SK-N-SH (cell line): Measurements from ENCODE around the gene GAP43. TPM values are rescaled to one million over a fixed set of nuclear protein-coding genes. Genes with fewer than 3 reads are reported as not detected.

Experiments used
- CTCF ChIA-PET: fragments of 300-600, 350-600 bp; formaldehyde crosslinking; extraction: SDS; loops from one replicate; lab custom pipeline; 2021; lab: Yijun Ruan, JAX
- POLR2A ChIA-PET: fragments of 350-600 bp; sonication (Branson Sonifier 250); formaldehyde crosslinking; extraction: SDS; loops from one replicate; lab custom pipeline; 2020; ENCODE audit warnings: antibody characterized with exemption, inconsistent platforms; lab: Yijun Ruan, JAX
- DNase-seq: peaks from one replicate; pipeline ENCODE4 v3.0.0; 2012
- H2AFZ ChIP-seq: fragments of 200-600 bp; sonication (generic); 2 replicates; pipeline ENCODE4 v1.8.1; 2016; ENCODE audit warnings: antibody characterized with exemption, mild to moderate bottlenecking, low read depth
- H3F3A ChIP-seq: fragments of 200-600 bp; sonication (generic); replicated peaks from 2 replicates; pipeline ENCODE3; 2016; ENCODE audit warnings: antibody characterized with exemption, mild to moderate bottlenecking; ENCODE audit not compliant: insufficient read depth
- H3K27ac ChIP-seq, 2 experiments: fragments of 200-500 bp in 1 of 2; fragments of 200-600 bp in 1 of 2; sonication (Bioruptor generic) in 1 of 2; sonication (generic), shearing (Covaris generic) in 1 of 2; 2 replicates each; pipeline versions ENCODE4 v1.5.1 to v1.6.1; 2014 to 2016; ENCODE audit warnings: low read depth in 2 of 2, inconsistent platforms in 1 of 2, low read length in 1 of 2, mild to moderate bottlenecking in 1 of 2, mixed read lengths in 1 of 2
- H3K27me3 ChIP-seq: fragments of 200-600 bp; sonication (generic), shearing (Covaris generic); 2 replicates; pipeline ENCODE4 v1.6.1; 2016; ENCODE audit warnings: mixed run types; ENCODE audit not compliant: insufficient read depth
- H3K36me3 ChIP-seq, 2 experiments: fragments of 200-500 bp in 1 of 2; fragments of 200-600 bp in 1 of 2; sonication (Bioruptor generic) in 1 of 2; sonication (generic) in 1 of 2; replicated peaks in 1 of 2; 2 replicates each; pipeline versions ENCODE3 to v1.5.1; 2014 to 2016; ENCODE audit warnings: low read length in 1 of 2, mild to moderate bottlenecking in 1 of 2; ENCODE audit not compliant: insufficient read depth in 2 of 2, control insufficient read depth in 1 of 2
- H3K4me1 ChIP-seq, 2 experiments: fragments of 200-500 bp in 1 of 2; fragments of 200-600 bp in 1 of 2; sonication (Bioruptor generic) in 1 of 2; sonication (generic), shearing (Covaris generic) in 1 of 2; 2 replicates each; pipeline versions ENCODE4 v1.5.1 to v1.6.1; 2014 to 2016; ENCODE audit warnings: low read depth in 1 of 2, low read length in 1 of 2, mixed run types in 1 of 2; ENCODE audit not compliant: insufficient read depth in 2 of 2, control insufficient read depth in 1 of 2
- H3K4me2 ChIP-seq: fragments of 200-600 bp; sonication (generic), shearing (Covaris generic); 2 replicates; pipeline ENCODE4 v1.6.1; 2017; ENCODE audit warnings: mixed run types
- H3K4me3 ChIP-seq, 2 experiments: fragments of 200-500 bp in 1 of 2; fragments of 200-600 bp in 1 of 2; sonication (Bioruptor generic) in 1 of 2; sonication (generic), shearing (Covaris generic) in 1 of 2; 2 replicates each; pipeline versions ENCODE4 v1.5.1 to v1.8.1; 2014 to 2016; ENCODE audit warnings: low read depth in 2 of 2, inconsistent platforms in 1 of 2, low read length in 1 of 2, mild to moderate bottlenecking in 1 of 2, mixed read lengths in 1 of 2, moderate library complexity in 1 of 2
- H3K79me2 ChIP-seq: fragments of 200-600 bp; sonication (generic); 2 replicates; pipeline ENCODE4 v1.8.1; 2017; ENCODE audit warnings: mild to moderate bottlenecking; ENCODE audit not compliant: insufficient read depth
- H3K9ac ChIP-seq: fragments of 200-600 bp; sonication (generic); 2 replicates; pipeline ENCODE4 v1.6.1; 2017; ENCODE audit warnings: mixed run types
- H3K9me2 ChIP-seq: fragments of 200-600 bp; sonication (generic); 2 replicates; pipeline ENCODE4 v1.6.1; 2017; ENCODE audit warnings: mixed run types
- H3K9me3 ChIP-seq: fragments of 200-600 bp; sonication (generic); 2 replicates; pipeline ENCODE4 v1.6.1; 2017; ENCODE audit warnings: mixed run types, mild to moderate bottlenecking, moderate library complexity
- H4K20me1 ChIP-seq: fragments of 200-600 bp; sonication (generic); 2 replicates; pipeline ENCODE4 v1.6.1; 2017; ENCODE audit warnings: mild to moderate bottlenecking, mixed run types; ENCODE audit not compliant: insufficient read depth
- CHD2 ChIP-seq: fragments of 150-350 bp; IDR thresholded peaks from 2 replicates; pipeline ENCODE4 v1.6.1; 2018; ENCODE audit warnings: low read length; ENCODE audit not compliant: partially characterized antibody
- EP300 ChIP-seq, 2 experiments: IDR thresholded peaks; 2 replicates each; pipeline versions ENCODE4 v1.4.0 to v1.6.1; 2012; ENCODE audit warnings: borderline replicate concordance in 1 of 2, low read depth in 1 of 2, low read length in 1 of 2
- FOSL2 ChIP-seq: IDR thresholded peaks from 2 replicates; pipeline ENCODE4 v1.4.0; 2012; ENCODE audit warnings: low read depth, mild to moderate bottlenecking, moderate library complexity, borderline replicate concordance
- JUND ChIP-seq: IDR thresholded peaks from 2 replicates; pipeline ENCODE4 v1.4.0; 2012
- MXI1 ChIP-seq: IDR thresholded peaks from 2 replicates; pipeline ENCODE4 v1.6.1; 2012; ENCODE audit warnings: mild to moderate bottlenecking, low read depth, low read length, improper control_type of control experiment
- NFIC ChIP-seq: IDR thresholded peaks from 2 replicates; pipeline ENCODE4 v1.4.0; 2012; ENCODE audit warnings: borderline replicate concordance
- NRF1 ChIP-seq: IDR thresholded peaks from 2 replicates; pipeline ENCODE4 v1.6.1; 2012; ENCODE audit warnings: low read depth, mild to moderate bottlenecking, low read length
- POLR2AphosphoS5 ChIP-seq: IDR thresholded peaks from 2 replicates; pipeline ENCODE4 v1.6.1; 2012; ENCODE audit warnings: low read depth, low read length
- RAD21 ChIP-seq: IDR thresholded peaks from 2 replicates; pipeline ENCODE4 v1.6.1; 2012; ENCODE audit warnings: mild to moderate bottlenecking, low read length
- SIN3A ChIP-seq: IDR thresholded peaks from 2 replicates; pipeline ENCODE4 v1.6.1; 2012; ENCODE audit warnings: low read depth, mild to moderate bottlenecking, low read length, moderate library complexity, borderline replicate concordance
- SMC3 ChIP-seq: IDR thresholded peaks from 2 replicates; pipeline ENCODE4 v1.6.1; 2012; ENCODE audit warnings: low read depth, low read length, improper control_type of control experiment
- TAF1 ChIP-seq: IDR thresholded peaks from 2 replicates; pipeline ENCODE4 v1.6.1; 2012; ENCODE audit warnings: low read depth, mild to moderate bottlenecking, low read length, moderate library complexity, borderline replicate concordance
- TEAD4 ChIP-seq: IDR thresholded peaks from 2 replicates; pipeline ENCODE4 v1.4.0; 2012; ENCODE audit warnings: mild to moderate bottlenecking, borderline replicate concordance; ENCODE audit not compliant: insufficient read depth
- WGBS: methylation state at CpG from one replicate; pipeline ENCODE4 v1.1.6; 2017; ENCODE audit warnings: low lambda C conversion rate; 5-methylcytosine and 5-hydroxymethylcytosine counted together
- polyA plus RNA-seq, 3 experiments: library from polyadenylated mRNA; depleted of rRNA; stranded (reverse); fragments of >200 nt; gene quantifications; 2 replicates each; pipeline ENCODE4 v1.2.3, GENCODE V29; 2012
- TF ChIP-seq, protein P1 (sequence below): IDR thresholded peaks from 2 replicates; pipeline ENCODE4; 2012
- TF ChIP-seq, protein P2 (sequence below): fragments of 150-350 bp; IDR thresholded peaks from 2 replicates; pipeline ENCODE4 v1.6.1; 2016; ENCODE audit warnings: mild to moderate bottlenecking, low read depth, low read length

Gene GAP43
- polyA plus RNA-seq, 1 of the 3 experiments (the other 2 are of a cell fraction) = 14.0 TPM

DNA sequence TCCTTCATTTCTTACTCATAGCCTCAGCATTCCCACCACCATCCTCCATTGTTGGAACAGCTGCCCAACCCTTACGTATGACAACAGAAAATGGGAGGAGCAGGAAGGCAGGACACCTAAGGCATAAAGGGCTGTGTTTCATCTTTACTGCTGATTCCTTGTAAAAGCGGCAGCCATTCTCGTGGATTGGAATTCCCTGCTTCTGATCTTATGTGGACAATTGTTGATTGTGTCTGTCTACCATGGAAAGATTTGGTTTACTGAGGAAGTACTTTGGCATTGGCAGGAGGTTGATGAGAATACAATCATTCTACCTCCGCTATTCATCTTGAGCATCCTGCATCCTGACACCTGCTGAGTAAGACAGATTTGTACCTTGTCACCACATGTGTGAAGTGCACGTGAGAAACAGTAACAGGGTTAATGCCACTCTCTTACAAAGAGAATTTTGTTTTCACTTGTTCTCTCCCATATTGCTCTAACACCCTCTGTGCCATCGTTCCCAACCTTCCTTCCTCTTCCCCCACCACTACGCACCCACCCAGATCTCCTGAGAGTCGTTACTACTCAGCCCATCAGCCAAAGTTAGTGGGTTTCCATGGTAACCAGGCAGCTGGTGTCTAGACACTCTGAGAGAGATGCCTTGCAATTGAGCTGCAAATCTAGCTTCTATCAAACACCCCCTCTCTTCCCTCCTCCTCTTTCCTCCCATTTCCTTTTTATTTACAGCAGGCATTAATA is 75.7 kb downstream of the GAP43 start:
- Histone ChIP-seq H3K4me3 (no peak overlapping the region), H4K20me1 (no peaks in the 10 kb centered on the region), H3K27me3 (no peaks in the 10 kb centered on the region), H3K79me2 (no peaks in the 10 kb centered on the region), H3K36me3 (no peaks in the 10 kb centered on the region), H2AFZ (peak overlapping the region; percentile 38; the same call in 1 of the 2 replicates), H3K9me3 (no peaks in the 10 kb centered on the region), H3K9me2 (no peaks in the 10 kb centered on the region), H3K27ac (peak overlapping the region; percentile 44 to 86), H3K4me1 (peaks cover 12 to 32% of the 10 kb centered on the region in 2 experiments; a peak in 3 of 4 replicates), H3K4me2 (no peak overlapping the region), H3K9ac (no peak overlapping the region), H3F3A (peaks cover 6% of the 10 kb centered on the region)
- ChIA-PET CTCF (interaction anchor here (1.1 to 1.5 kb wide), 2 partner anchors 85 to 481 kb away, joined by 3 to 8 read pairs; no protein-coding TSS in a partner anchor), POLR2A (interaction anchor here (1.0 kb wide), 1 partner anchor 14 kb away, joined by 3 read pairs; no protein-coding TSS in a partner anchor)
- WGBS = 62% methylated on average over 8 of the region's 8 CpGs
- DNase-seq = peak; percentile 28
- TF ChIP-seq POLR2AphosphoS5 = no peak
- peak; percentile 9; the same call in 1 of the 2 replicates for TF ChIP-seq MXI1

DNA sequence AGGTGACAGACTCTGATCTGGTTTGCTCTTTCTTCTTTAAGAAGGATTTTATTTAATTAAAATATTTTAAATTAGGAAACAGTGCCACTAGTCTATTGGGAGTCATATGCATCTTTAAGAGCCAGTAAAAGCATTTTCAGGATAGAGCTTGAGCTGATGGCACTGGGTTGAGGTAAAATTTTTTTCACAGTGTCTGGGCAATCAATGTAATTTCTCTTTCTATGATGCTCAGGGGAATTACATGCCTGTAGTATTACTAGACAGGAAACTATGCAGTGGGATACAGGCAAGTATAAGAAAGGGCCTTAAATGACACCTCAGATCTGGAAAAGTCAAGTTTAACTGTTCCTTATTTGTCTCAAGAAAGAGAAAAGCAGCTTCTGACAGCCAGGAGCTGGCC is 76.4 kb downstream of the GAP43 start:
- POLR2A ChIA-PET = interaction anchor here (1.0 kb wide), 1 partner anchor 13 kb away, joined by 3 read pairs; no protein-coding TSS in a partner anchor
- no peaks in the 10 kb centered on the region for H4K20me1 ChIP-seq
- TF ChIP-seq SIN3A (no peak), JUND (no peak), RAD21 (no peak), TEAD4 (no peak), EP300 (IDR thresholded peaks at IDR 0.05; ENCODE audit: borderline replicate concordance in 1 of 2, low read depth in 1 of 2, low read length in 1 of 2) (no peak)
- TF ChIP-seq, protein P1, sequence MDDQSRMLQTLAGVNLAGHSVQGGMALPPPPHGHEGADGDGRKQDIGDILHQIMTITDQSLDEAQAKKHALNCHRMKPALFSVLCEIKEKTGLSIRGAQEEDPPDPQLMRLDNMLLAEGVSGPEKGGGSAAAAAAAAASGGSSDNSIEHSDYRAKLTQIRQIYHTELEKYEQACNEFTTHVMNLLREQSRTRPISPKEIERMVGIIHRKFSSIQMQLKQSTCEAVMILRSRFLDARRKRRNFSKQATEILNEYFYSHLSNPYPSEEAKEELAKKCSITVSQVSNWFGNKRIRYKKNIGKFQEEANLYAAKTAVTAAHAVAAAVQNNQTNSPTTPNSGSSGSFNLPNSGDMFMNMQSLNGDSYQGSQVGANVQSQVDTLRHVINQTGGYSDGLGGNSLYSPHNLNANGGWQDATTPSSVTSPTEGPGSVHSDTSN = no peak
- H3K9me3 ChIP-seq = no peaks in the 10 kb centered on the region
- no peaks in the 10 kb centered on the region for H3K27me3 ChIP-seq
- H3K79me2 ChIP-seq = no peaks in the 10 kb centered on the region
- H3F3A ChIP-seq = peaks cover 6% of the 10 kb centered on the region
- no peaks in the 10 kb centered on the region for H3K9me2 ChIP-seq
- H3K4me2 ChIP-seq = no peak overlapping the region
- no peak for DNase-seq
- H3K27ac ChIP-seq = peak overlapping the region; percentile 44 to 86
- H2AFZ ChIP-seq = peak overlapping the region; percentile 38; the same call in 1 of the 2 replicates
- H3K36me3 ChIP-seq = no peaks in the 10 kb centered on the region
- H3K4me3 ChIP-seq = no peak overlapping the region
- CTCF ChIA-PET = interaction anchor here (0.7 to 1.8 kb wide), 4 partner anchors 9 to 481 kb away, joined by 3 to 8 read pairs (median 4); no protein-coding TSS in a partner anchor
- H3K4me1 ChIP-seq = peaks cover 12 to 30% of the 10 kb centered on the region in 2 experiments; a peak in 3 of 4 replicates
- H3K9ac ChIP-seq = no peak overlapping the region

DNA sequence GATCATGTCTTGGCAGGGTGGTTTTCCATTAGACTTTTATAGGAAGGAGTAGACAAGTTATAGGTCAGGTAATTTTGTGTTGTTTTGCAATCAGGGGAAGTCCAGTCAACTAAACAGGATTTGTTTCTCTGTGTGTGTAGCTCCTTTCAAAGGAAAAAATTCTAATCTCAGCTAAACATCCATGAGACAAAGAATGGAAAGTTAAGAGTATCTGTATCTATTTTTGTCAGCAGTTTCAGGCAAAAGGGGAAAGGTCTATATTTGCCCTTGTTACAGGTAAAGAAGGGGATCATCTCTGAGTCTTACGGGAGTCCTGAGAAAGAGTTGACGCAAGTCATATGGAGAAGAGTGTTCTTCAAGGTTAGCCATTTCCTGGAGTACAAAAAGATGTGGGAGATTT is 79.3 kb downstream of the GAP43 start:
- no peaks in the 10 kb centered on the region for H3K79me2 ChIP-seq
- POLR2A ChIA-PET = no interaction called here
- no peak overlapping the region for H3K9ac ChIP-seq
- no peak for DNase-seq
- WGBS = 98% methylated on average over 2 of the region's 2 CpGs
- H3K4me2 ChIP-seq = no peak overlapping the region
- no peak overlapping the region for H2AFZ ChIP-seq
- no peaks in the 10 kb centered on the region for H3K36me3 ChIP-seq
- H3K4me1 ChIP-seq = peaks cover 12 to 26% of the 10 kb centered on the region in 2 experiments; a peak in 3 of 4 replicates
- no peaks in the 10 kb centered on the region for H3K9me2 ChIP-seq
- no peaks in the 10 kb centered on the region for H3K27me3 ChIP-seq
- peaks cover 1% of the 10 kb centered on the region for H3F3A ChIP-seq
- H3K9me3 ChIP-seq = no peaks in the 10 kb centered on the region
- no peaks in the 10 kb centered on the region for H4K20me1 ChIP-seq
- CTCF ChIA-PET = interaction anchor here (0.9 to 1.4 kb wide), 3 partner anchors 10 to 82 kb away, joined by 3 to 6 read pairs (median 3); no protein-coding TSS in a partner anchor
- no peak overlapping the region for H3K4me3 ChIP-seq
- no peak overlapping the region for H3K27ac ChIP-seq
- TF ChIP-seq NFIC = no peak
- TF ChIP-seq TEAD4 = no peak
- TF ChIP-seq SMC3 = no peak
- no peak for TF ChIP-seq FOSL2
- TF ChIP-seq, protein P2, sequence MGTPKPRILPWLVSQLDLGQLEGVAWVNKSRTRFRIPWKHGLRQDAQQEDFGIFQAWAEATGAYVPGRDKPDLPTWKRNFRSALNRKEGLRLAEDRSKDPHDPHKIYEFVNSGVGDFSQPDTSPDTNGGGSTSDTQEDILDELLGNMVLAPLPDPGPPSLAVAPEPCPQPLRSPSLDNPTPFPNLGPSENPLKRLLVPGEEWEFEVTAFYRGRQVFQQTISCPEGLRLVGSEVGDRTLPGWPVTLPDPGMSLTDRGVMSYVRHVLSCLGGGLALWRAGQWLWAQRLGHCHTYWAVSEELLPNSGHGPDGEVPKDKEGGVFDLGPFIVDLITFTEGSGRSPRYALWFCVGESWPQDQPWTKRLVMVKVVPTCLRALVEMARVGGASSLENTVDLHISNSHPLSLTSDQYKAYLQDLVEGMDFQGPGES = no peak
- TF ChIP-seq NRF1 = no peak
- no peak for TF ChIP-seq POLR2AphosphoS5
- no peak for TF ChIP-seq CHD2
- no peak for TF ChIP-seq TAF1
- no peak for TF ChIP-seq JUND
